NCI-H1694 treated with DMSO at 0.1 percent for 48 hours (cell line): Measurements from ENCODE around the gene OCLN.
"Not testable (repeated sequence)": the region's sequence is repeated elsewhere in the genome, so short reads cannot be mapped to it uniquely, and the experiment has no call there.

Source experiments
- DNase-seq: peaks from one replicate; lab custom pipeline; 2025; lab: John Stamatoyannopoulos, UW

Gene OCLN

GRCh38 chr5:69491027-69491426, 1.6 kb upstream of the OCLN start:
- DNase-seq, result no peak

- no peak for DNase-seq
Measured at GRCh38 chr5:69491838-69492390, 676 bp upstream of the OCLN start.

- DNase-seq, result no peak
Measured at GRCh38 chr5:69492923-69493395, 369 bp downstream of the OCLN start.

GRCh38 chr5:69493396-69494133, 975 bp downstream of the OCLN start:
- DNase-seq, result no peak

GRCh38 chr5:69494452-69494851, 1.9 kb downstream of the OCLN start:
- no peak for DNase-seq

GRCh38 chr5:69497006-69497520, 4.5 kb downstream of the OCLN start:
- no peak for DNase-seq

GRCh38 chr5:69498384-69498783, 5.8 kb downstream of the OCLN start:
- no peak for DNase-seq

GRCh38 chr5:69502367-69502766, 9.8 kb downstream of the OCLN start:
- no peak for DNase-seq

- DNase-seq, result no peak
Measured at GRCh38 chr5:69502767-69503488, 10.3 kb downstream of the OCLN start.

- DNase-seq, result no peak
Measured at GRCh38 chr5:69504036-69504435, 11.4 kb downstream of the OCLN start.

GRCh38 chr5:69505306-69505705, 12.7 kb downstream of the OCLN start:
- no peak for DNase-seq

GRCh38 chr5:69509212-69509611, 16.6 kb downstream of the OCLN start:
- DNase-seq, result no peak

- DNase-seq, result no peak
Measured at GRCh38 chr5:69510694-69511093, 18.1 kb downstream of the OCLN start.

GRCh38 chr5:69512740-69513260, 20.2 kb downstream of the OCLN start:
- no peak for DNase-seq

GRCh38 chr5:69515570-69515969, 23.0 kb downstream of the OCLN start:
- DNase-seq, result not testable (repeated sequence)

- no peak for DNase-seq
Measured at GRCh38 chr5:69516769-69517168, 24.2 kb downstream of the OCLN start.

GRCh38 chr5:69517763-69518212, 25.2 kb downstream of the OCLN start:
- DNase-seq, result no peak

- no peak for DNase-seq
Measured at GRCh38 chr5:69519285-69519684, 26.7 kb downstream of the OCLN start.

GRCh38 chr5:69522035-69522434, 29.4 kb downstream of the OCLN start:
- no peak for DNase-seq

GRCh38 chr5:69525490-69525889, 32.9 kb downstream of the OCLN start:
- no peak for DNase-seq

GRCh38 chr5:69526660-69527059, 34.1 kb downstream of the OCLN start:
- no peak for DNase-seq

GRCh38 chr5:69527128-69527770, 34.7 kb downstream of the OCLN start:
- no peak for DNase-seq
